HEK293 (cell line): ENCODE results near the gene EEF1AKMT3.

Source experiments
- KLF1 ChIP-seq: fragments of 450-650 bp; formaldehyde crosslinking; IDR thresholded peaks from 2 replicates; pipeline ENCODE4 v1.5.1; 2016; ENCODE audit warnings: missing biosample characterization, missing genetic modification characterization
- ZNF24 ChIP-seq: fragments of 450-650 bp; formaldehyde crosslinking; IDR thresholded peaks from 2 replicates; pipeline ENCODE4 v1.5.1; 2016; ENCODE audit warnings: missing biosample characterization, missing genetic modification characterization
- TF ChIP-seq, protein P1 (sequence below): fragments of 450-650 bp; formaldehyde crosslinking; IDR thresholded peaks from 2 replicates; pipeline ENCODE4 v1.5.1; 2017; ENCODE audit warnings: missing biosample characterization, missing genetic modification characterization

- TF ChIP-seq KLF1, result no peak
- TF ChIP-seq ZNF24 (tag by site-specific recombination), result no peak
- TF ChIP-seq, protein P1, sequence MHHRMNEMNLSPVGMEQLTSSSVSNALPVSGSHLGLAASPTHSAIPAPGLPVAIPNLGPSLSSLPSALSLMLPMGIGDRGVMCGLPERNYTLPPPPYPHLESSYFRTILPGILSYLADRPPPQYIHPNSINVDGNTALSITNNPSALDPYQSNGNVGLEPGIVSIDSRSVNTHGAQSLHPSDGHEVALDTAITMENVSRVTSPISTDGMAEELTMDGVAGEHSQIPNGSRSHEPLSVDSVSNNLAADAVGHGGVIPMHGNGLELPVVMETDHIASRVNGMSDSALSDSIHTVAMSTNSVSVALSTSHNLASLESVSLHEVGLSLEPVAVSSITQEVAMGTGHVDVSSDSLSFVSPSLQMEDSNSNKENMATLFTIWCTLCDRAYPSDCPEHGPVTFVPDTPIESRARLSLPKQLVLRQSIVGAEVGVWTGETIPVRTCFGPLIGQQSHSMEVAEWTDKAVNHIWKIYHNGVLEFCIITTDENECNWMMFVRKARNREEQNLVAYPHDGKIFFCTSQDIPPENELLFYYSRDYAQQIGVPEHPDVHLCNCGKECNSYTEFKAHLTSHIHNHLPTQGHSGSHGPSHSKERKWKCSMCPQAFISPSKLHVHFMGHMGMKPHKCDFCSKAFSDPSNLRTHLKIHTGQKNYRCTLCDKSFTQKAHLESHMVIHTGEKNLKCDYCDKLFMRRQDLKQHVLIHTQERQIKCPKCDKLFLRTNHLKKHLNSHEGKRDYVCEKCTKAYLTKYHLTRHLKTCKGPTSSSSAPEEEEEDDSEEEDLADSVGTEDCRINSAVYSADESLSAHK (tag by site-specific recombination), result no peak
Measured at GRCh38 chr12:57807285-57807684, 34.9 kb downstream of the EEF1AKMT3 start.
